HepG2 (cell line): Measurements from ENCODE around the gene PGGT1B. TPM values are rescaled to one million over a fixed set of nuclear protein-coding genes. Genes with fewer than 3 reads are reported as not detected.

Experiments used
- ATF7-NPFF ChIP-seq: sonication (generic); formaldehyde crosslinking; IDR thresholded peaks from 2 replicates; pipeline ENCODE4 v1.8.1; 2023; ENCODE audit warnings: mild to moderate bottlenecking, low read depth, missing genetic modification reagents, moderate library complexity
- BATF2 ChIP-seq: sonication (generic); formaldehyde crosslinking; IDR thresholded peaks from 2 replicates; pipeline ENCODE4 v1.8.0; 2022; ENCODE audit warnings: mild to moderate bottlenecking, missing genetic modification reagents, moderate library complexity
- BCL6 ChIP-seq: IDR thresholded peaks from 2 replicates; pipeline ENCODE4 v1.6.1; 2016; ENCODE audit warnings: missing genetic modification reagents, missing compliant biosample characterization
- BORCS8-MEF2B ChIP-seq: sonication (generic); formaldehyde crosslinking; IDR thresholded peaks from 2 replicates; pipeline ENCODE4 v1.8.0; 2022; ENCODE audit warnings: mild to moderate bottlenecking, missing genetic modification reagents
- CSRNP2 ChIP-seq: sonication (generic); formaldehyde crosslinking; conservative IDR thresholded peaks from 2 replicates; pipeline ENCODE4 v1.8.0; 2022; ENCODE audit warnings: low read depth, missing genetic modification reagents
- GMEB1 ChIP-seq: sonication (generic); formaldehyde crosslinking; IDR thresholded peaks from 2 replicates; pipeline ENCODE4 v1.5.1; 2020; ENCODE audit warnings: missing genetic modification reagents, mild to moderate bottlenecking, borderline replicate concordance
- GTF2F1 ChIP-seq: fragments of 150-350 bp; IDR thresholded peaks from 2 replicates; pipeline ENCODE4 v1.6.1; 2014; ENCODE audit warnings: low read length
- RBM22 ChIP-seq: fragments of 200-400 bp; formaldehyde crosslinking; optimal IDR thresholded peaks from 2 replicates; pipeline ENCODE3; 2017; ENCODE audit warnings: mild to moderate bottlenecking, low read length, moderate library complexity
- RBM39 ChIP-seq: fragments of 200-400 bp; formaldehyde crosslinking; IDR thresholded peaks from one replicate; pipeline ENCODE4 v1.6.1; 2018; ENCODE audit warnings: antibody characterized with exemption, mild to moderate bottlenecking, low read depth, low read length; ENCODE audit not compliant: poor library complexity, severe bottlenecking
- SALL1 ChIP-seq: sonication (generic); formaldehyde crosslinking; IDR thresholded peaks from 2 replicates; pipeline ENCODE4 v1.8.0; 2022; ENCODE audit warnings: mild to moderate bottlenecking, missing genetic modification reagents
- SMAD1 ChIP-seq: sonication (generic); formaldehyde crosslinking; IDR thresholded peaks from 2 replicates; pipeline ENCODE4 v1.4.0; 2020; ENCODE audit warnings: missing genetic modification reagents, low read depth, mild to moderate bottlenecking, borderline replicate concordance
- TP53 ChIP-seq: sonication (generic); formaldehyde crosslinking; conservative IDR thresholded peaks from 2 replicates; pipeline ENCODE4 v1.4.0; 2020; ENCODE audit warnings: missing genetic modification reagents
- ZFP82 ChIP-seq: sonication (generic); formaldehyde crosslinking; IDR thresholded peaks from 2 replicates; pipeline ENCODE4 v1.5.1; 2020; ENCODE audit warnings: mild to moderate bottlenecking, missing genetic modification reagents, borderline replicate concordance
- ZNF557 ChIP-seq: sonication (generic); formaldehyde crosslinking; IDR thresholded peaks from 2 replicates; pipeline ENCODE4 v1.4.0; 2020; ENCODE audit warnings: missing genetic modification reagents
- ZNF616 ChIP-seq: sonication (generic); formaldehyde crosslinking; IDR thresholded peaks from 2 replicates; pipeline ENCODE4 v1.5.0; 2020; ENCODE audit warnings: low read depth, mild to moderate bottlenecking, missing genetic modification reagents
- ZNF674 ChIP-seq: sonication (generic); formaldehyde crosslinking; IDR thresholded peaks from 2 replicates; pipeline ENCODE4 v1.5.0; 2020; ENCODE audit warnings: low read depth, mild to moderate bottlenecking, missing genetic modification reagents
- ZNF703 ChIP-seq: sonication (generic); formaldehyde crosslinking; IDR thresholded peaks from 2 replicates; pipeline ENCODE4 v1.5.1; 2020; ENCODE audit warnings: missing genetic modification reagents, mild to moderate bottlenecking, moderate library complexity, borderline replicate concordance
- ZNF747 ChIP-seq: sonication (generic); formaldehyde crosslinking; IDR thresholded peaks from 2 replicates; pipeline ENCODE4 v1.8.1; 2023; ENCODE audit warnings: missing genetic modification reagents, mild to moderate bottlenecking, borderline replicate concordance
- ZNF775 ChIP-seq: sonication (generic); formaldehyde crosslinking; IDR thresholded peaks from 2 replicates; pipeline ENCODE4 v1.4.0; 2020; ENCODE audit warnings: missing genetic modification reagents, mild to moderate bottlenecking, moderate library complexity, borderline replicate concordance
- ZNF777 ChIP-seq: sonication (generic); formaldehyde crosslinking; IDR thresholded peaks from 2 replicates; pipeline ENCODE4 v1.4.0; 2020; ENCODE audit warnings: missing genetic modification reagents
- polyA plus RNA-seq, 8 experiments: library from polyadenylated mRNA; depleted of rRNA in 3 of 8; stranded (reverse) in 7 of 8; unstranded in 1 of 8; fragments of >200 nt; fragmentation: Illumina TruSeq in 4 of 8; extraction: Trizol in 4 of 8; gene quantifications; 2 replicates each; pipeline versions ENCODE4 v1.2.1 to v1.2.3, GENCODE V29; 2011 to 2016; ENCODE audit warnings: low read depth in 4 of 8, missing spikeins in 1 of 8, mixed read lengths in 1 of 8; ENCODE audit not compliant: insufficient read depth in 1 of 8
- total RNA-seq, 5 experiments: library from RNA; depleted of rRNA; stranded (reverse); fragments of >200 nt; fragmentation: Illumina TruSeq; extraction: Trizol; gene quantifications; 2 replicates each; pipeline ENCODE4 v1.2.3, GENCODE V29; 2016; ENCODE audit warnings: low read depth in 1 of 5

Gene PGGT1B
- total and polyA plus RNA-seq, 2 of the 13 experiments (the other 11 are each of a cell fraction or from before 2014, with no cell fraction given) = 2.4 to 42.7 TPM

GRCh38 chr5:115296124-115297022 lies 33.7 kb upstream of the PGGT1B start, which contains the start of gene CCDC112 (continued):
- TF ChIP-seq GMEB1 (no peak), BORCS8-MEF2B (peak; percentile 47; the same call in 1 of the 2 replicates), SALL1 (CRISPR knock-in tag) (peak; percentile 32; the same call in 1 of the 2 replicates), RBM39 (no peak), BATF2 (no peak), TP53 (CRISPR knock-in tag) (no peak), ZNF703 (CRISPR knock-in tag) (no peak), ZNF674 (no peak), SMAD1 (no peak), GTF2F1 (no peak), BCL6 (CRISPR knock-in tag) (0 out of 2 replicates have a peak, but pooled peaks have one; percentile 8), ATF7-NPFF (peak; percentile 46; the same call in 1 of the 2 replicates), ZFP82 (CRISPR knock-in tag) (no peak), RBM22 (no peak), ZNF747 (CRISPR knock-in tag) (no peak), ZNF557 (no peak), ZNF616 (CRISPR knock-in tag) (no peak; the same call in 1 of the 2 replicates), ZNF777 (peak; percentile 75), CSRNP2 (CRISPR knock-in tag) (no peak), ZNF775 (no peak)
